ENCODE results near the gene GLYATL3.
A peak's percentile ranks its signal among the peaks of the same experiment; 100 is the strongest.
"Not testable (repeated sequence)": the region's sequence is repeated elsewhere in the genome, so short reads cannot be mapped to it uniquely, and the experiment has no call there.

The GLYATL3 gene

GRCh38 chr6:49499623-49500022 is at the start of gene GLYATL3:
Gene GLYATL3 (plus strand): TSS chr6:49499923. CDS start chr6:49511991, 12,068 bp downstream.
- no peak for DNase-seq

GRCh38 chr6:49453221-49453620 is 46.5 kb upstream of the GLYATL3 start:
- peak; percentile 23 to 52 for DNase-seq

DNA sequence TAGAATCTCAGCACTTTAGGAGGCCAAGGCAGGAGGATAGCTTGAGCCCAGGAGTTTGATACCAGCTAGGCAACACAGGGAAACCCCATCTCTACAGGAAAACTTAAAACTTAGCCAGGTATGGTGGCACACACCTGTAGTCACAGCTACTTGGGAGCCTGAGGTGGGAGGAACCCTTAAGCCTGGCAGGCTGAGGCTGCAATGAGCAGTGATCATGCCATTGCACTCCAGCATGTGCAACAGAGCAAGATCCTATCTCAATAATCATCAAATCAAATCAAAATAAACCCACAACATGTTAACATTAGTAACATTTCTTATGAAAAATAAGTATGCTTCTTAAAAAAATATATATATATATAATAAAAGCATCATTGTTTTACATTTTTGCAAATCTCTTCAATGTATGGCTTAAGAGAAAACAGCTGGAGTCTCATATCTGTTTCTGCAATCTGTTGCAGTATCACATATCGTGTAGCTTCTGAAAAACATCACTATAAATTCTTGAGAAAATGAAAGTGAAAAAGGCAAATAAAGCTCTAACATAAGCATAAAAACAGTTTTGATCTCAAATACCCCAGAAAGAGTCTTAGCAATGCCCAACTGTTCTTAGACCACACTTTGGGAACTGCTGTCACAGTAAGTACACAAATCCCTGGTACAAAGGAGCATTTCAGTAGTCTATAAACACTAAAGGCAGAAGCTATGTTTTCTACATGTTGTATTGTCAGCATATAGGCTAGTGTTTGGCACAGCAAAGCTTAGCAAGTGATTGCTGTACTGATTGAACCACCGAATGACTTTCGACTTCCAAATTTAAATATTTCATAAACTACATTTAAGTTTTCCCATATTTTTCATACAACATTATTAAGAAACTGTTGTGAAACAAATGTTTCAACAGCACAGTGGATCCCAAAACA is 44.7 kb upstream of the GLYATL3 start:
- DNase-seq: no peak

- DNase-seq: no peak
Measured at GRCh38 chr6:49457771-49458170, 42.0 kb upstream of the GLYATL3 start.

- DNase-seq: no peak
Measured at GRCh38 chr6:49462071-49462470, 37.7 kb upstream of the GLYATL3 start.

- no peak for DNase-seq
Measured at GRCh38 chr6:49462599-49462926, 37.2 kb upstream of the GLYATL3 start.

GRCh38 chr6:49462927-49463611 is 36.7 kb upstream of the GLYATL3 start, which contains the start of the genes CENPQ and MMUT:
Gene CENPQ (plus strand): TSS chr6:49463370. CDS start chr6:49470177, 6,807 bp downstream.
Gene MMUT (minus strand): TSS chr6:49463253. CDS start chr6:49459466, 3,787 bp downstream.
- DNase-seq: peak; percentile 96 to 97

GRCh38 chr6:49463612-49463967 is 36.1 kb upstream of the GLYATL3 start:
- peak in 1 of 2 experiments; percentile 20 for DNase-seq

DNA sequence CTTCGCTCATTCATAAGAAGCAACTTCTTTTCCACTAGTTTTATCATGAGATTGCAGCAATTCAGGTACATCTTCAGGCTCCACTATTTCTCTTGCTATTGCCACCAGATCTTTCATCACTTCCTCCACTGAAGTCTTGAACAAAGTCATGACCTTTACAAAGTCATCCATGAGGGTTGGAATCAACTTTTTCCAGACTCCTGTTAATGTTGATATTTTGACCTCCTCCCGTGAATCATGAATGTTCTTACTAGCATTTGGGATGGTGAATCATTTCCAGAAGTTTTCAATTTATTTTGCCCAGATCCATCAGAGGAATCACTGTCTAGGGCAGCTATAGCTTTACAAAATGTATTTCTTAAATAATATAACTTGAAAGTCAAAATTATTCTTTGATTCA is 35.0 kb upstream of the GLYATL3 start:
- DNase-seq: no peak

GRCh38 chr6:49468042-49468441 is 31.7 kb upstream of the GLYATL3 start:
- DNase-seq: no peak

- DNase-seq: not testable (repeated sequence)
Measured at GRCh38 chr6:49476564-49476963, 23.2 kb upstream of the GLYATL3 start.

GRCh38 chr6:49479308-49479970 is 20.3 kb upstream of the GLYATL3 start:
- no peak for DNase-seq

DNA sequence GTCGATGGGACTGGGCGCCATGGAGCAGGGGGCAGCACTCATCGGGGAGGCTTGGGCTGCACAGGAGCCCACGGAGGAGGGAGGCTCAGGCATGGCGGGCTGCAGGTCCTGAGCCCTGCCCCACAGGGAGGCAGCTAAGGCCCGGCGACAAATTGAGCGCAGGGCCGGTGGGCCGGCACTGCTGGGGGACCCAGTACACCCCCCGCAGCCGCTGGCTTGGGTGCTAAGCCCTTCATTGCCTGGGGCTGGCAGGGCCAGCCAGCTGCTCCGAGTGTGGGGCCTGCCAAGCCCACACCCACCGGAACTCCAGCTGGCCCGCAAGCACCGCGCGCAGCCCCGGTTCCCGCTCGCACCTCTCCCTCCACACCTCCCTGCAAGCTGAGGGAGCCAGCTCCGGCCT is 17.9 kb upstream of the GLYATL3 start:
- DNase-seq: not testable (repeated sequence)

DNA sequence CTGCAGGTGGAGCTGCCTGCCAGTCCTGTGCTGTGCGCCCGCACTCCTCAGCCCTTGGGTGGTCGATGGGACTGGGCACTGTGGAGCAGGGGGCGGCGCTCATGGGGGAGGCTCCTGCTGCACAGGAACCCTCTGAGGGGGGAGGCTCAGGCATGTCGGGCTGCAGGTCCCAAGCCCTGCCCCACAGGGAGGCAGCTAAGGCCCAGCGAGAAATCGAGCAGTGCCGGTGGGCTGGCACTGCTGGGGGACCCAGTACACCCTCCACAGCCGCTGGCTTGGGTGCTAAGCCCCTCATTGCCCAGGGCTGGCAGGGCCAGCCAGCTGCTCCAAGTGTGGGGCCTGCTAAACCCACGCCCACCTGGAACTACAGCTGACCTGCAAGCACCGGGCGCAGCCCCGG is 16.3 kb upstream of the GLYATL3 start:
- DNase-seq: not testable (repeated sequence)

DNA sequence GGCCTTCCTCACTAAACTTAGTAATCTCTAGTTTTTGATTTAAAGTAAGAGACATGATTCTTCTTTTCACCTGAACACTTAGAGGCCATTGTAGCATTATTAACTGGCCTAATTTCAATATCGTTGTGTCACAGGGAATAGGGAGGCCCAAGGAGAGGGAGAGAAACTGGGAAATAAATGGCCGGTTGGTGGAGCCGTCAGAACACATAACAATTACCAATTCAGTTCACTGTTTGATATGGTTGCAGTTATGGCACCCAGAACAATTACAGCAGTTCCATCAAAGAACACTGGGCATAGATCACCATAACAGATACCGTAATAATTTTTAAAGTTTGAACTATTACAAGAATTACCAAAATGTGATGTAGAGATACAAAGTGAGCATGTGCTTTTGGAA is 9.1 kb upstream of the GLYATL3 start:
- DNase-seq: no peak

GRCh38 chr6:49497304-49497703 is 2.4 kb upstream of the GLYATL3 start:
- no peak for DNase-seq

DNA sequence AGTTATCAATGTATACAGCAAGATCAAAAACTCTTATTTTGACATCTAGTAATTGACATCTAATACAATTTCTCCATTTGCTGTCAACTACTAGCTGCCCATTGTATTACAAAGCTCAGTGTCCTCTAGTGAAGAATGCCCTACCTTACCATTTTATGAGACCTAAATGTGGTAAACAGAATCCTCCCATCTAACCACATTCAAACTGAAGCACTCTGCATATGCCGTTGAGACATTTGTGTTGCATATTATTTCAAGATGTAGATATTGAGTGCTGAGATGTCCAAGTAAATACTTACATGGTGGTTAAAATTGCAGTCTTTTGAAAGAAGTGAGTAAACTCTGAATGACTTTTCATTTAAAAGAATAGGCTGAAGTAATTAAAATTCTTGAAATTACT is 597 bp upstream of the GLYATL3 start:
- DNase-seq: no peak

DNA sequence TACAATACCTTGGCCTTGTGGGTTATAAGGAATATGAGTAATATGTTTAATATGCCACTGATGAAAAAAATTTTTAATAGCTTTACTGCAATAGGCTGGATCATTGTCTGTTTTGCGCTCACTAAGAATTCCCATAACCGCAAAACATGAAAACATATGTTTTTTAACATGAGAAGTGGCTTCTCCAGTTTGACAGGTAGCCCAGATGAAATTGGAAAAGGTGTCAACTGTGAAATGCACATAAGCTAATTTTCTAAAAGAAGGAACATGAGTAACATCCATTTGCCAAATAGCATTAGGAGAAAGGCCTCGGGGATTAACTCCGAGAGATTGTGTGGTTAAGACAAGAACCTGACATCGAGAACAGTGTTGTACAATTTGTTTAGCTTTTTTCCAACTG is 4.9 kb downstream of the GLYATL3 start:
- DNase-seq: no peak

- DNase-seq: no peak
Measured at GRCh38 chr6:49506569-49507111, 6.9 kb downstream of the GLYATL3 start.

- no peak for DNase-seq
Measured at GRCh38 chr6:49509342-49509741, 9.6 kb downstream of the GLYATL3 start.

DNA sequence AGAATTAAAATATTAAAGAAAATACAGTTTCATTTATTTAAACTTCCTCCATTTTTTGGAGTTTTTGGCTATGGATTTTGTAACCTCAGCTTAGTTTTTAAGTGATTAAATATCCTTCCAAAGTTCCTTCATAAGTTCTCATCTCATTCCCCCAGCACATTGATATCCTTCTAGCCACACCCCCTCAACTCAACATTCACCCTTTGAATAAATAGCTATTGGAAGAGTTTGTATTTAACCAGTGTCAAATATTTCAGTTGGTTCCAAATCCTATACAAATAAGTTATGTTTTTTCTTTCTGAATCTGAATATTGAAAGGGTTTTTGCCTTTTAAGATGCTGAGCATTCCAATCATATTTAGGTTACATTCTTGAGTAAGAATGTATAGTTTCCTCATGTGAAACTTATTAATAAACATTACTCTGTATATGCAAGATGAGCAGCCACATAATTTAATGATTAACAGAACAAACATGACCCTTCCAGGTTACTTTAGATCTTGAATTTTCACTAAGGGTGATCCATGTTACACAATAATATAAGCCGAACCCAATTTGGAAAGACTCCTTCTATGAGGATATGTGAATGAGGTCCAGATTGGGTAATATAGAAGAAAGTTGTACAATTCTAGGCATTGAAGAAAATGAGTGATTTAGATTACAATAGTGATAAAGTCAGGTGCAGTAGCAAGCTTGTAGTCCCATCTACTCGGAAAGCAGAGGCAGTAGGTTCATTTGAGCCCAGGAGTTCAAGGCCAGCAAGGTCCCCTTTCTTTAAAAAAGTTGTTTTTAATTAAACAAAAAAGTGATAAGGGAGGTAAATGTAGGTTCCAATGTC is 13.6 kb downstream of the GLYATL3 start:
- DNase-seq: no peak

Measured in Kasumi-1 (cell line).